GM06990 (cell line): ENCODE data around the gene NPAS3.
A peak's percentile ranks its signal among the peaks of the same experiment; 100 is the strongest.

Source experiments
- DNase-seq: peaks from one replicate; pipeline ENCODE4 v3.0.0-alpha.2; 2011; ENCODE audit not compliant: insufficient read length; ENCODE audit errors: extremely low read depth
- H3K27me3 ChIP-seq: replicated peaks from 2 replicates; pipeline ENCODE4 v1.6.0; 2011; ENCODE audit warnings: low read length; ENCODE audit not compliant: control insufficient read depth, insufficient read depth
- H3K36me3 ChIP-seq: 2 replicates; pipeline ENCODE4 v1.5.1; 2011; ENCODE audit warnings: low read length; ENCODE audit not compliant: control insufficient read depth, insufficient read depth
- H3K4me3 ChIP-seq: replicated peaks from 2 replicates; pipeline ENCODE4 v1.5.1; 2011; ENCODE audit warnings: low read depth, mild to moderate bottlenecking, control low read depth, low read length
- CTCF ChIP-seq: IDR thresholded peaks from 2 replicates; pipeline ENCODE4 v1.5.1; 2011; ENCODE audit warnings: low read length, control low read depth, mild to moderate bottlenecking, inconsistent platforms; ENCODE audit not compliant: insufficient read depth, poor library complexity, severe bottlenecking

The NPAS3 gene

GRCh38 chr14:32998433-32998832 lies 59.8 kb downstream of the NPAS3 start:
- H3K4me3 ChIP-seq, result no peak overlapping the region
- H3K36me3 ChIP-seq, result no peaks in the 10 kb centered on the region
- H3K27me3 ChIP-seq, result no peaks in the 10 kb centered on the region
- DNase-seq, result no peak
- TF ChIP-seq CTCF, result peak; percentile 7

- Histone ChIP-seq H3K4me3 (no peak overlapping the region), H3K27me3 (no peaks in the 10 kb centered on the region), H3K36me3 (no peaks in the 10 kb centered on the region)
- TF ChIP-seq CTCF, result no peak
- DNase-seq, result no peak
Observed at GRCh38 chr14:33009673-33010072, 71.0 kb downstream of the NPAS3 start.

GRCh38 chr14:33010495-33010894 lies 71.8 kb downstream of the NPAS3 start:
- H3K27me3 ChIP-seq, result no peaks in the 10 kb centered on the region
- DNase-seq, result no peak
- no peaks in the 10 kb centered on the region for H3K36me3 ChIP-seq
- H3K4me3 ChIP-seq, result no peak overlapping the region
- no peak for TF ChIP-seq CTCF

GRCh38 chr14:33014710-33015109 lies 76.0 kb downstream of the NPAS3 start:
- no peak for DNase-seq
- Histone ChIP-seq H3K27me3 (no peaks in the 10 kb centered on the region), H3K36me3 (no peaks in the 10 kb centered on the region), H3K4me3 (no peak overlapping the region)
- TF ChIP-seq CTCF, result no peak

GRCh38 chr14:33016613-33017012 lies 77.9 kb downstream of the NPAS3 start:
- H3K27me3 ChIP-seq, result no peaks in the 10 kb centered on the region
- H3K4me3 ChIP-seq, result no peak overlapping the region
- TF ChIP-seq CTCF, result no peak
- DNase-seq, result no peak
- H3K36me3 ChIP-seq, result no peaks in the 10 kb centered on the region

- no peaks in the 10 kb centered on the region for H3K36me3 ChIP-seq
- H3K27me3 ChIP-seq, result no peaks in the 10 kb centered on the region
- TF ChIP-seq CTCF, result no peak
- DNase-seq, result no peak
- no peak overlapping the region for H3K4me3 ChIP-seq
Observed at GRCh38 chr14:33017016-33017415, 78.3 kb downstream of the NPAS3 start.
